AG09319 (cell line): Measurements from ENCODE around the gene IMPG2.

Experiments
- DNase-seq: peaks from one replicate; pipeline ENCODE4 v3.0.0-alpha.2; 2010; ENCODE audit warnings: low read depth; ENCODE audit errors: extremely low read depth
- TF ChIP-seq, protein P1 (sequence below): IDR thresholded peaks from 2 replicates; pipeline ENCODE4 v1.5.1; 2011; ENCODE audit warnings: low read depth, mild to moderate bottlenecking, inconsistent platforms, low read length, moderate library complexity

Gene IMPG2

DNA sequence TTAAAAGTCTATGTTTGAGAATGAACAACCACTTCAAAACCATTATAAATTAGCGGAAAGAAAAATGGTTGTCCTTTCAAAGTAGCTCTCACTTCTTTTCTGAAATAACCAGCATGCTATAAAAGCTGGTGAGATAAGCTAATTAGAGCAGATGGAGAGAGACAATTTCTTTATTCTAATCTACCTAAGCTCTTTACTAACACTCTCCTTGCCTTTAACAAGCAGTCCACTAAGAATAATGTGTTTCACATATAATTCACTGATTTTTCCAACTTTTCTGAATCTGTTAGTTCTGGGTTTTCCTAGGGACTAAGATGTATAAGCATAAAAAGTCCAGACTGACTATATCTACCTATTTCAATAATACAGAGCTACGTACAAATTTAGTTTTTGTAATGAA is at the start of gene IMPG2:
Gene IMPG2, minus strand, starts transcription at position 101 of the 400 bp plus-strand sequence. CDS start 203 bp downstream, outside the sequence.
- no peak for DNase-seq
- TF ChIP-seq, protein P1, sequence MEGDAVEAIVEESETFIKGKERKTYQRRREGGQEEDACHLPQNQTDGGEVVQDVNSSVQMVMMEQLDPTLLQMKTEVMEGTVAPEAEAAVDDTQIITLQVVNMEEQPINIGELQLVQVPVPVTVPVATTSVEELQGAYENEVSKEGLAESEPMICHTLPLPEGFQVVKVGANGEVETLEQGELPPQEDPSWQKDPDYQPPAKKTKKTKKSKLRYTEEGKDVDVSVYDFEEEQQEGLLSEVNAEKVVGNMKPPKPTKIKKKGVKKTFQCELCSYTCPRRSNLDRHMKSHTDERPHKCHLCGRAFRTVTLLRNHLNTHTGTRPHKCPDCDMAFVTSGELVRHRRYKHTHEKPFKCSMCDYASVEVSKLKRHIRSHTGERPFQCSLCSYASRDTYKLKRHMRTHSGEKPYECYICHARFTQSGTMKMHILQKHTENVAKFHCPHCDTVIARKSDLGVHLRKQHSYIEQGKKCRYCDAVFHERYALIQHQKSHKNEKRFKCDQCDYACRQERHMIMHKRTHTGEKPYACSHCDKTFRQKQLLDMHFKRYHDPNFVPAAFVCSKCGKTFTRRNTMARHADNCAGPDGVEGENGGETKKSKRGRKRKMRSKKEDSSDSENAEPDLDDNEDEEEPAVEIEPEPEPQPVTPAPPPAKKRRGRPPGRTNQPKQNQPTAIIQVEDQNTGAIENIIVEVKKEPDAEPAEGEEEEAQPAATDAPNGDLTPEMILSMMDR = no peak

DNA sequence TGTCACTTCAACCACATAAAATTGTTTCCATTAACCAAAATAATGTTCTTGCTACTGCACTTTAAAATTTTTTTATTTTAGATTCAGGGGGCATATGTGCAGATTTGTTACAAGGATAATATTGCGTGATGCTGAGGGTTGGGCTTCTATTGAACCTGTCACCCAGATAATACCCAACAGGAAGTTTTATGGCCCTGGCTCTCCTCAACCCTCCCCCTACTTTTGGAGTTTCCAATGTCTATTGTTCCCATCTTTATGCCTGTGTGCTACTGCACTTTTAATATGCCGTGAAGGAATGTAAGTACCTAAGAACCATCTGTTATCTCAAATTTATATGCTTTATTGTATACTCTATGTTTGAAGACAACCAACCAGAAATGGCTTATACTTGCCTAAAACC is 42.0 kb upstream of the IMPG2 start:
- no peak for DNase-seq
- TF ChIP-seq, protein P1 = no peak

DNA sequence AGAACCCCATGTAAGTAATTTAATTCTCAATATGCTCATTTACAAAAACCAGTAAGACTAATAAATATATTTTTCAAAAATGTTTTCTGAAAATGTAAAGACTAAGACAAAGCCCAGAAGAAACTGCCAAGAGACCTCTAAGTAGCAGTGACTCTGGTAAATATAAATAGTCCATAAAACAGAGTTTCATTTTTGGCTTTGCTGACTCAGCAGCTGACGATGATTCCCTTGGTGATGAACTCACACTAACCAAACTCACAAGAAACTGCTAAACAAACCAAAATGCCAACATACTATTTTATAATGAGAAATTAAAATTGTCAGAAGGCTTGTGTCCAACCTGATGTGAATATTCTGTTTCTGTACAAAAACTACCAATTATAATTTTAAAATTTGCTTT is 31.5 kb upstream of the IMPG2 start:
- no peak for DNase-seq
- TF ChIP-seq, protein P1 = no peak

DNA sequence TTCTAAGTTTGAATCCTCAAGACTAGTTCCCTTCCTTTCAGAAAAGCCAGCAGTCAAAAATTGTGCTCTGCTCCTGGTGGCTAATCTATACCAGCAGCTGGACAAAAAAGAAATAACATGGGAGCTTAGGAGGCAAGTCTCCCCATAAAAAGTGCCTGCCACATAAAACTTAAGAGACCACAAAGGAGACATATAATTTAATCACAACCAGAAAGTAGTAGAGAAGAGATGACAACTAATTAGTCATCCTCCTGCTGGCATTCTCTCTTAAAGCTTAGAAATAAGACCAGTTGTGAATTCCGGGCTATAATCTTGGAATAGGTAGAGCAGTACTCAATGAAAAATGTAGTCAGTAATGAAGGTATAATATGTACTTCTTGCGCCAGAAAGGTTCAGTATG is 20.2 kb upstream of the IMPG2 start:
- no peak for DNase-seq
- TF ChIP-seq, protein P1 = no peak

DNA sequence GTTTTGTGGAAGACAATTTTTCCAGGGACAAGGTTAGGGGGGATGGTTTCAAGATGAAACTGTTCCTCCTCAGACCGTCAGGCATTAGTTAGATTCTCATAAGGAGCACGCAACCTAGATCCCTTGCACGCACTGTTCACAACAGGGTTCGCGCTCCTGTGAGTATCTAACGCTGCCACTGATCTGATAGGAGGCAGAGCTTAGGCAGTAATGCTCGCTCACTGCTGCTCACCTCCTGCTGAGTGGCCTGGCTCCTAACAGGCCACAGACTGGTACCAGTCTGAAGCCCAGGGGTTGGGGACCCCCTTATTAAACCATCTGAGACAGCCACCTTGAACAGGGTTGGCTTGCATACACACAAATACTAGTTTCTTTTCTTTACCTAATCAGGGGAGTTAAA is 13.5 kb upstream of the IMPG2 start:
- TF ChIP-seq, protein P1 = no peak
- DNase-seq = no peak

DNA sequence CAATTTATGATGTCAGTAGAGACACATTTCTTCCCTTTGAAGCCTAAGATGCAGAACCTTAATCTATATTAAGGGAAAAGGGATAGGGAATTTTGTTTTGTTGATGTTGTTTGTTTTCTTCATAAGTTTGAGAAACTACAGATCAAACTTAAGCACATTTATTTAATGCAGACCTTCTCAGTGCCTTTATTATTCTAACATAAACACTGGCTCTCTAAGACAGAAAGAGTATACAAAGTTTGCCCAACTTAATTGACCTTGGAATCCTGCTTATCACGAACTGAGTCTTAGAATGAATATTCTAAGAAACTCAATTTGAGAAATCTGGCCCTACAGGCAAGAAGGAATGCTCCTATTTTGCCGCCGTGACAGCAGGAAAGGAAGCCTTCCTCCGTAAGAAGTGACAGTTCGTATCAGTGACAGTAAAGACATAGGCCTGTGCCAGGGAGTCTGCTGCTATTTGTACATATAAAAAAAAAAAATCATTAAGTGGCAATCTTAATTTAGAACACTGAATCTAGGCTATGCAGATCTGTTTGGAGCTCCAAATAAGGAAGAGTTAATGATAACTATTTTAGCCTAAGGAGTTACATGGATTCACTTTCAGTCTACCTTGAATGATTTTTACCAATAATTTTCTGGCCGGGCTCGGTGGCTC is 8.8 kb upstream of the IMPG2 start:
- TF ChIP-seq, protein P1 = no peak
- no peak for DNase-seq

DNA sequence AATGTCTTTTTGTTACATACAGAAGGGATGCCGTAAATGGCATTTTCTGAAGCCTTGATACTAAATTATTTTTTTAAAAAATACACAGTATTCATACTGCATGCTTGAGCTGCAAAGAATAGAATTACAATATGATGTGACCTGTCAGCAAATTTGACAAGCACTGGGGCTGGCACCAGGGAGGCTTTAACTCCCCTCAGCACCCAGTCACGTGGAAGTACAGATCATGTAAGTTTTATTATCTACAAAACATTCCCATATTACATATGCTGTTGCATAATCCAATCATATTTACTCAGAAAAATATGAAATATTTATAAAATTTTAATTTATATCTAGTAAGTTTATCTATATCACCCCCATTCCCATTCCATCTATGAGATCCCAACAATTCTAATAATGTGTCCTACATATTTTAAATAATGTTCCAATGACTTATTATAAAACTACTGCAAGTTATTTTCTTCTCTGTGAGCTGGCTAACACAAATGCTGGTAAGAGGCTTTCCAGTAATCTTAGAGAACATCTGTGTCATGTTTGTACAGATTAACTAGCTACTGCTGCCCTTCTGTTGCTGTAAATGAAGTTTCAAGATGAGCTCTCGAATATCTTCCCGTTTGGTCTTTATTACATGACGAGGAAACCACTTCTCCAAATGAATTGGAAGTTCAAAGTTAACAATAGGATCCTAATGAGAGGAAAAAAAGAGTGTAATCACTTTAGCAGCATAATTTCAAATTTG is 5.2 kb upstream of the IMPG2 start:
- TF ChIP-seq, protein P1 = no peak
- no peak for DNase-seq
